LNCAP (cell line): Measurements from ENCODE around the gene TBC1D7.

Source experiments
- TF ChIP-seq, protein P1 (sequence below): fragments of 450-650 bp; IDR thresholded peaks from 2 replicates; pipeline ENCODE4 v1.5.1; 2017; ENCODE audit warnings: mild to moderate bottlenecking

The TBC1D7 gene

DNA sequence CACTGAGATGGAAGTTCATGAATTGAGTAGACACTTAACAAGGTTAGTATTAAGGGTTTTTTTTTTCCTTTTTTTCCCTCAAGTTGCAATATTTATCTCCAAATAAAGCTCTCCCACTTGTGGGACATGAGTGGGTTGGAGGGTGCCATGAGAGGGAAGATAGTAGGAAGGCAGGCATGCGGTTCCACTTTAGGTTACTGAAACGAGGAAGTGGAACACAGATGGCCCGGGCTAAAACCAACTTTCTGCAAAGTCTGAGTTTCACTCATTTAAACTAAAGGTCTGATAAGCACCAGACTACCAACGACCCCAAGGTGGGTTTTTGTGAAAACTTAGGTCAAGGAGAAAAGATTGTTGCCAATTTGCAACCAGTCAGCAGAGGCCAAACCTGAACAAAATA is 42.2 kb downstream of the TBC1D7 start:
- TF ChIP-seq, protein P1, sequence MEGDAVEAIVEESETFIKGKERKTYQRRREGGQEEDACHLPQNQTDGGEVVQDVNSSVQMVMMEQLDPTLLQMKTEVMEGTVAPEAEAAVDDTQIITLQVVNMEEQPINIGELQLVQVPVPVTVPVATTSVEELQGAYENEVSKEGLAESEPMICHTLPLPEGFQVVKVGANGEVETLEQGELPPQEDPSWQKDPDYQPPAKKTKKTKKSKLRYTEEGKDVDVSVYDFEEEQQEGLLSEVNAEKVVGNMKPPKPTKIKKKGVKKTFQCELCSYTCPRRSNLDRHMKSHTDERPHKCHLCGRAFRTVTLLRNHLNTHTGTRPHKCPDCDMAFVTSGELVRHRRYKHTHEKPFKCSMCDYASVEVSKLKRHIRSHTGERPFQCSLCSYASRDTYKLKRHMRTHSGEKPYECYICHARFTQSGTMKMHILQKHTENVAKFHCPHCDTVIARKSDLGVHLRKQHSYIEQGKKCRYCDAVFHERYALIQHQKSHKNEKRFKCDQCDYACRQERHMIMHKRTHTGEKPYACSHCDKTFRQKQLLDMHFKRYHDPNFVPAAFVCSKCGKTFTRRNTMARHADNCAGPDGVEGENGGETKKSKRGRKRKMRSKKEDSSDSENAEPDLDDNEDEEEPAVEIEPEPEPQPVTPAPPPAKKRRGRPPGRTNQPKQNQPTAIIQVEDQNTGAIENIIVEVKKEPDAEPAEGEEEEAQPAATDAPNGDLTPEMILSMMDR: no peak

DNA sequence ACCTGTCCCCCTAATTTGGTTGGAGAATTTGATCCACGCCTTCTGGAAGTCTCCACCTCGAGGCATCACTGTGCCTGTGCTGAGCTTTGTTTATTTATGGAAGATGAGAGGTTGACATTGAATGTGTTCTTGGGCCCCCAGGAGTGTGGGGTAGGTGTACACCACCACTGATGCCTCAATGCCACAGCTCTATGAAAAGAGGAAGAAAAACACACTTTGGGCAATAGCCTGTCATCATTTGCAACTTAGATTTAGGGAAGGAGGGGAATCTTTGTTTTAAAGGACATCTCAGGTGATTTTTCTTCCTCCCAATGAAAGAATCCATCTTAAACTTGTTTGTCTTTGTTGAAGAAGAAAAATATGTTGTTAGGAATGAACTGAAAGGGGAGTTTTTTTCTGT is 42.6 kb downstream of the TBC1D7 start:
- TF ChIP-seq, protein P1: no peak

DNA sequence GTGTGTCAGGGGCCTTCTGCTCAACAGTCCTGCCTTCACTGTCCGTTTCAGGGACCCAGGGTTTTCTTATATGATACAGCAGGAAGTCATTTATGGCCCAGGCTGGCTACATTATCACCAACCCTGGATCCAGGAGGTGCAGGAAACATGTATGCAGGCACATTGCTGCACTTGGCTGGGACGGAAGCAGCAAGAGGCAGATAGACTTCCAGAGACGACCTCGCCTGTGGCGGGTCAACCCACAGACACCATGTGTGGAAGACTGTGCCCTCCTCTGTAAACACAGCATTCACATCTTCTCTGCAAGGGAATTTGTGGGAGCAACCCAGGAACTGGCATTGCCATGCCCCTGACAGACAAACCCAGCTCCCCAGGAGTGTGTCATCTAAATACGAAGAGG is 43.7 kb downstream of the TBC1D7 start:
- TF ChIP-seq, protein P1: no peak

DNA sequence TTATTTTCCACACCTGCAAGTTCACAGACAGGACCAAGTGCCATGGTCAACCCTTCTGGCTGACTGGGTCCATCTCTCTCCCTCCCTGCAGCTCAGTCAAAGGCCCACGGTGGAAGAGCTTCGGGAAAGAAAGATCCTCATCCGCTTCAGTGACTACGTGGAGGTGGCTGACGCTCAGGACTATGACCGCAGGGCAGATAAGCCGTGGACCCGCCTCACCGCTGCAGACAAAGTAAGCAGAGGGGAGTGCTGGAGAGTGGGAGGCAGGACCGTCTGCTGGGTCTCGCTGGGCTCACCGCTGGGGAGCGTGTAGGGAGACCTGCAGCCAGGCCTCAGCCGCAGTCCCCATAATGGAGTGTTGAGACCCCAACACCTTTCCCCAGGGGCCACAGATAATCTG is 45.0 kb downstream of the TBC1D7 start:
- TF ChIP-seq, protein P1: no peak

DNA sequence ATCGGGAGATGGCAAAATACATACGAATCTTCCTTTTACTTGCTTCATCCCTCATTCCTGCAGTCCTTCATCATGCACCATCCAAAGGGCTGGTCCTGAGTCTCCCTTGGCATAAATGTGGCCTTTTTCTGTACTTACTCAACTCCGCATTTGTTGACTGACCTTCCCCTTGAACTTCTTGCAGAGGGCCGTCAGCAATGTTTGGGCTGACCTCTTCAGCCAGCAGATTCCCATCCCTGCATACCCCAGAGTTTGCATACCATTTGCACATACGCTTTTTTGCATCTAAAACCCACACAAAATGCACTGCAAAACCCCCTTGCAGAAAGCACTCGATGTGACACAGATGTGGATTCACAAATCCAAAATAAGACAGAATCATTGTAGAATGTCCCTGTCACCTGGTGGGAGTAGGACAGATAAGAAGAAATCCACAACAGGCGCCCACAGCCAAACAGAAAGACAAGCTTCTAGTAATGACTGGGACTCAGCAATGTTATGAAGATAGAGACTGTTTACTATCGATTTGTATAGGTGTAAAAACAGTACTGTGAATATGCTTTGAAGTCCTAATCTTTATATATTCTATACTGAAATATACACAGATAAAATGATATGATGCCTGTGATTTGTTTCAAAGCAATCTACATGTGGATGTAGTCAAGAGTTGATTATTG is 45.8 kb downstream of the TBC1D7 start:
- TF ChIP-seq, protein P1: no peak

DNA sequence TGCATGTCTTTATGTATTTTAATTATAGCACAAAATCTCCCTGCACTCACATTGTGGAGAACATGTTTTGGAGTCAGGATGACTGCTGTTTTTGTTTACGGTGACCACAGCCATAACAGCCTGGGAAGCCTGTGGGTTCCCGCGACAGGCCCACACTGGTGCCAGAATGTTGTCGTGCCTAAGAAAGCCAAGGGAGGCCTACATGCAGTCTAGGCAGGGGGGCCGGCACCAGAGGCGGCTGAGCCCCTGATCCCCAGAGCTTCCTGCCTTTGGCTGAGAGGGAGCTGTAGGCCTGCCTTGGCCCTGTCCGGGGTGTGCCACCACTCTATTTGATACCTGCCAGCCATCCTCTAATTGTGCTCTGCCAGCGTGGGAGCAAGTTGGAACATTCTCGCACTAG is 46.7 kb downstream of the TBC1D7 start:
- TF ChIP-seq, protein P1: no peak

DNA sequence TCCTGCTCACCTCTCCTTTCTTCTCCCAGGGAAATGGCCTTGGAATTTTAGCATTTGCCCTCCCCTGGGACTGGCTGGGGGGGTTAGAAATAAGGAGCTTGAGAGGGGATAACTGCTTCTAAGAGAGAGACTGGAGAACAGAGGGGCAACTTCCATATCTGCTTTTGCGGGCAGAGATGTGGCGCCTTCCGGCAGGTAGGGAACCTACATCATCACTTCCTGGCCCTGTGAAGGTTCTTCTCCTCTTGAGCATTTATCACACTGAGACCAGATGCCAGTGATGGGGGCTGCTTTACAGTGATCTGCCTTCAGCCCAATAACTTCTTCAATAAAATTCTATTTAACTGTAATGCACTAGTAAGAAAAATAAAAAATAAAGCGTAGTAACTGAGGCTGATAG is 48.1 kb downstream of the TBC1D7 start:
- TF ChIP-seq, protein P1: no peak

DNA sequence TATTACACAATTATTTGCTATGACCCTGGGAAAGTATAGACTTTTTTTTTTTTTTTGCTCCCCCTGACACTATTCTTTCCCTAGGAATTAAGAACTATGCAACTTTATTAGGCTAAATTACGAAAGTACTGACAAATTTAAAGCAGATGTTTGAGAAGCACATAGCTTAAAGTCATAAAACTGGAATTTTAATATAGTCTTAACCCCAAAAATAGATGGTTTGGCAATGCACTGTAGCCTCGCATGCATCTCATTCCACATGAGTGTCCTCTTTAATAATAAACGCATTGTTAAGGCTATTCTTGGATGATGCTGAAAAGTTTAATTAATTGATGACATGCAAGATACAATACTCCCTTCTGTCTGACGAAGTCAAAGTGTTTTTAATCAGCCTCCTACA is 49.3 kb downstream of the TBC1D7 start:
- TF ChIP-seq, protein P1: no peak
